ENCODE results near the gene TENT4B.

The TENT4B gene

DNA sequence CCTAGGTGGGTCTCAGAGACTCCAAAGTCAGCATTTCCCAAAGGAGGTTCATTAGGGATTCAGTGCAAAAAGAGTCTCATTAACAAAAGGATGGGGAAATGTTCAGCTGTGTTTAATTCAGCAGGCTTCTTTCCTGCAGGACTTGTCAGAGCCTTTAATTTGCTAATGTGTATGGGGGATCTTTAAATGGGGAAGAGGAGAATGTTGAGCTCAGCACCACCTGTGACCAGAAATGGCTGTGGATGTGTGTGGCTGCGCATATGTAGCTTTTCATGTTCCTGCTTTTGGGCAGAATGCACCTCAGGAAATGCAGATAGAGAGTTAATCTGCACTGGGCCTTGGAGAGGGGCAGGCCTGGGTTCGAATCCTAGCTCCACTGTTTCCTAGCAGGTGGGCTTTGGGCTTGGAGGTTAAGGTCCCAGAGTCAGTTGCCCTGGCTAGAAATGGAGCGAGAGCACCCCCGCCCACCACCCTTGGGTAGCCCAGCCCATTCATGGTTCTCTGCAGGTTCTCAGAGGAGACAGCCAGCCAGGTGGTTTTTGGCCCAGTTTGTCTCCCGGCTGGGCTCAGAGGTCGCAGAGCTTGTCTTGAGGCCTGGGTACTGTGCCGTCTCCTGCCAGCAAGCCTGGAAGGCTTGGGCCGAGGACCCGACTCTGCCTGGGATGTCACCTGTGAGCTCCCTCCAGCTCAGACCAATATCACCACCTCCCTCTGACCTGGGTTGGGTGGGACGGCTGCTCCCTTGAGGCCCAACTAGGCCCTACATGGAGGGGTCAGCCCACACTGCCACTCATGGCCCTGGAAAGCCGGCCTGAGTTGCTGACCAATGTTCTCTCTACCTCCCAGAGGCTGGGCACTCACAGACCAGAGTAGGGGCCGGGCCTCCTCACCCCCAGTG, 122.6 kb downstream of the TENT4B start:
- peaks cover 21 to 40% of the 10 kb centered on the region in 2 donors for H3K36me3 Mint-ChIP-seq
- no peak for ATAC-seq (replicated peaks)
- H3K4me3 Mint-ChIP-seq = peak overlapping the region; percentile 87 to 99
- H3K27me3 Mint-ChIP-seq = no peaks in the 10 kb centered on the region
- peaks cover 68 to 98% of the 10 kb centered on the region in 2 donors for H3K4me1 Mint-ChIP-seq
- peak overlapping the region; percentile 100 for H3K27ac Mint-ChIP-seq
- DNase-seq = no peak
- peaks cover 2 to 4% of the 10 kb centered on the region in 2 donors for H3K9me3 Mint-ChIP-seq

DNA sequence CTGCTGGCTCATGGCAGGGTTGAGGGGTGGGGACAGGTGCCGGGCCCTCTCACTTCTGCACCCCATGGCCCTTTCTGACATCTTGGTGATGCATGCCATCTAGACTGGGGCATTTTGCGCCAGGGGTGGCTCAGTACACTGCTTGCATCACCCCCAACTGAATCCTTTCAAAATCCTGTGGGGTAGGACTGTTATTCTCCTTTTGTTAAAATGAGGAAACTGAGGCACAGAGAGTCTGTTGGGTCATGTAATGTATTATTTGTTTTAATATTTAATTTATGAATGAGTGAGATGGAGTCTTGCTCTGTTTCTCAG, 123.2 kb downstream of the TENT4B start:
- peaks cover 2 to 4% of the 10 kb centered on the region in 2 donors for H3K9me3 Mint-ChIP-seq
- no peaks in the 10 kb centered on the region for H3K27me3 Mint-ChIP-seq
- ATAC-seq (replicated peaks) (no peak), DNase-seq (no peak)
- peak overlapping the region; percentile 44 to 87 for H3K4me3 Mint-ChIP-seq
- no peak overlapping the region for H3K27ac Mint-ChIP-seq
- peaks cover 67 to 99% of the 10 kb centered on the region in 2 donors for H3K4me1 Mint-ChIP-seq
- peaks cover 21 to 40% of the 10 kb centered on the region in 2 donors for H3K36me3 Mint-ChIP-seq

DNA sequence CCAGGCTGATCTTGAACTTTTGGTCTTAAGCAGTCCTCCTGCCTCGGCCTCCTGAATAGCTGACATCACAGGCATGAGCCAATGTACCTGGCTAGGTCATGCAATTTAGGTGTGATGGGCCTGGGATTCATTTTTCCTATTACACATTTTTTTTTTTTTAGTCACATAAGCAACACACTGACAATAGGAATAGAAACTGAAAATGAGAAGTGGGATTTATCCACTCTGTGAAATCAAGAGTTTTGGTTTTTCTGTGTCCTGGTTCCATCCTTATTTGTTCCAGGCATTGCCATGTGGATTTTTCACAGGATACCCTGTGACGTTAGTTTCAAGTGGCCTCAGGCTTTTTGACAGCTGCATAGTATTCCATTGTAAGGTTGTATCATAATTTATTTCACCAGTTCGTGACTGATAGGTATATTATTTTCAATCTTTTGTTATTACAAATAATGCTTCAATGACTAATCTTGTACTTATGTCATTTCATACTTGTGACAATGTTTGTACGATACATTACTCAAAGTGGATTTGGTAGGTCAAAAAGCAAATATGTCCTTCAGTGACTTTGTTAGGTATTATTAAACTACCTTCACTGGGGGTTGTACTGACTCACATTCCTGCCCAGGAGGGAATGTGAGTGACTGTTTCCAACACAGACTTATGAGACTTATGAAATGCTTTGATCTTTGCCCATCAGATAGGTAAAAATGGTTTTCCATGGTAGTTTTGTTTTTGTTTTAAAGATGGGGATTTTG, 123.9 kb downstream of the TENT4B start:
- Mint-ChIP-seq H3K36me3 (peaks cover 21 to 35% of the 10 kb centered on the region in 2 donors), H3K4me3 (peak overlapping the region in 1 of 2 donors; percentile 44), H3K9me3 (peaks cover 2 to 4% of the 10 kb centered on the region in 2 donors), H3K4me1 (peaks cover 72 to 99% of the 10 kb centered on the region in 2 donors), H3K27ac (peak overlapping the region; percentile 67), H3K27me3 (no peaks in the 10 kb centered on the region)
- no peak for DNase-seq
- ATAC-seq (replicated peaks) = peak in 1 of 2 donors; percentile 7

GRCh38 chr16:50278251-50278650, 125.1 kb downstream of the TENT4B start:
- no peak for ATAC-seq (replicated peaks)
- Mint-ChIP-seq H3K4me3 (peak overlapping the region; percentile 29 to 30), H3K36me3 (peaks cover 23 to 40% of the 10 kb centered on the region in 2 donors), H3K27me3 (no peaks in the 10 kb centered on the region), H3K9me3 (peaks cover 2 to 4% of the 10 kb centered on the region in 2 donors), H3K27ac (peak overlapping the region; percentile 74), H3K4me1 (peaks cover 72 to 99% of the 10 kb centered on the region in 2 donors)
- no peak for DNase-seq

DNA sequence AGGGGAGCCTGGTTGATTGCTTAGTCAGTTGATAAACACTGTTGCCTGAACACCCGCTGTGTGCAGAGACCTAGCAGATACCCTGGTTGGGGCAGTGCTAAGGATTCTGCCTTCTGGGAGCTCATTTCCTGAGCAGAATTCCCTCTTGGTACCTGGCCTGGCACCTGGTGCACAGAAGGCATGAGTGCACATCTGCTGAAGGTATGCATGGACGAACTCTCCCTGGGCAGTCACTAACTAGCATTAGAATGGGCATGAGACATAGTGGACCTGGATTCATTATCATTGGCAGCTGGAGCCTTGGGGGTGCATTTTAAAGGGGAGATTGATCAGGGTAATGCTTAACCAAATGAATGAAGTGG, 126.4 kb downstream of the TENT4B start:
- Mint-ChIP-seq H3K36me3 (peaks cover 23 to 42% of the 10 kb centered on the region in 2 donors), H3K9me3 (peaks cover 2 to 4% of the 10 kb centered on the region in 2 donors), H3K27me3 (no peaks in the 10 kb centered on the region), H3K27ac (peak overlapping the region; percentile 72), H3K4me1 (peaks cover 77 to 100% of the 10 kb centered on the region in 2 donors), H3K4me3 (peak overlapping the region; percentile 36 to 65)
- DNase-seq (no peak), ATAC-seq (replicated peaks) (no peak)

DNA sequence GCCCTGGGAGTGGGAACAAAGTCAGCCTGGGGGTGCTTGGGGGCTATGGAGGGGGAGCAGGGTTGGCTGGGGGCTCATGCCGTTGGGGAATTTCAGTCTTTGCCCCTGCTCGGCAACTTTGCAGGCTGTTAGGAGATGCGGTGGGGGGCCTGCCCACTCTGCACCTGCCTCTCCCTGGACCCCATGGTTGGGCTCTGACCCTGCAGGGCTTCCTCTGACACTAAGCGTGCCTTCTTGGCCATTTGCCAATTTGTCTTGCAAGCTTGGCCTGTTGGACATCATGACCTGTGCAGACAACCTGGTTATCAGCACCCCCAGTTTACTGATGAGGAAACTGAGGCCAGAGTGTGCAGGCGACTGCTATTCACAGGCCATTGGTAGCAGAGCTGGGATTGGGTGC, 127.8 kb downstream of the TENT4B start:
- Mint-ChIP-seq H3K27me3 (no peaks in the 10 kb centered on the region), H3K36me3 (peaks cover 26 to 51% of the 10 kb centered on the region in 2 donors), H3K9me3 (peaks cover 2 to 4% of the 10 kb centered on the region in 2 donors), H3K27ac (no peak overlapping the region), H3K4me3 (peak overlapping the region; percentile 11 to 74), H3K4me1 (peaks cover 81 to 100% of the 10 kb centered on the region in 2 donors)
- DNase-seq (no peak), ATAC-seq (replicated peaks) (no peak)
